Right atrium auricular region (tissue), 2 donors: ENCODE results near the gene CDH13. TPM values are rescaled to one million over a fixed set of nuclear protein-coding genes. Genes with fewer than 3 reads are reported as not detected.

Experiments
- DNase-seq: peaks from one replicate; pipeline ENCODE4 v3.0.0-alpha.2; 2019; ENCODE audit warnings: low spot score
- H3K27ac ChIP-seq, 2 donors: fragments of 200-600 bp; sonication (generic); 1 replicate in 1 of 2; 2 replicates in 1 of 2; pipeline ENCODE4 v1.5.1; 2016 to 2019
- H3K27me3 ChIP-seq, 2 donors: fragments of 200-600 bp; sonication (generic); one replicate each; pipeline versions ENCODE4 v1.5.1 to v1.6.0; 2017 to 2019
- H3K36me3 ChIP-seq: fragments of 200-600 bp; sonication (generic); one replicate; pipeline ENCODE4 v1.5.1; 2016
- H3K4me1 ChIP-seq, 2 donors: fragments of 200-600 bp; sonication (generic); one replicate each; pipeline versions ENCODE4 v1.5.1 to v1.6.0; 2017 to 2019
- H3K4me3 ChIP-seq, 2 donors: fragments of 200-600 bp; sonication (generic); 1 replicate in 1 of 2; 2 replicates in 1 of 2; pipeline ENCODE4 v1.5.1; 2017 to 2019; ENCODE audit warnings: mild to moderate bottlenecking in 1 of 2, moderate library complexity in 1 of 2
- H3K9me3 ChIP-seq, 2 donors: fragments of 200-600 bp; sonication (generic); one replicate each; pipeline ENCODE4 v1.5.1; 2019
- total RNA-seq, 2 donors: library from RNA; depleted of rRNA; stranded (reverse); fragments of >200 nt; gene quantifications; one replicate each; pipeline ENCODE4 v1.1.0, GENCODE V29; 2016
- TF ChIP-seq, protein P1 (sequence below), 2 donors: fragments of 200-600 bp; sonication (generic); IDR thresholded peaks; one replicate each; pipeline ENCODE4 v1.5.1; 2019; ENCODE audit warnings: antibody characterized with exemption in 2 of 2

CDH13 gene
- total RNA-seq, 2 donors from 2014 or later: 75.4 to 85.9 TPM

DNA sequence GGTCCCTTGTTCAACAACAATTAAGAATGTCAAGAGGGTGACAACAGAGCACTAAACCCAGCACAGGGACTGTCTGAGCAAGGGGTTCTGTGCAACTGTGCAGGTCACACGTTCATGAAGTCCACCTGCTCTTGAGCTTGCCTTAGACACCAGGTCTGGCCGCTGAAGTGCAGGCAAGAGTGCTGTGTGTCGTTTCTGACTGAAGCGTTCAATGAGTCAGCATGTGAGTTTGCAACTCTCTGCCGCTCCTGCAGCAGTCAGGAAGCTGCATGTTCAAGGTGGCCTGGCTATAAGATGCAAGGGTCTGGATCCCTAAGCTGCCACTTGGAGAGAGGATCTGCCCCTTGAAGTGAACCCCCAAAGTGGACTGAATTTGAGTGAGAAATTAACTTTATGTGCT lies 848.3 kb downstream of the CDH13 start:
- no peaks in the 10 kb centered on the region for H3K9me3 ChIP-seq
- no peak overlapping the region for H3K4me3 ChIP-seq
- DNase-seq: no peak
- no peaks in the 10 kb centered on the region for H3K27me3 ChIP-seq
- TF ChIP-seq, protein P1, sequence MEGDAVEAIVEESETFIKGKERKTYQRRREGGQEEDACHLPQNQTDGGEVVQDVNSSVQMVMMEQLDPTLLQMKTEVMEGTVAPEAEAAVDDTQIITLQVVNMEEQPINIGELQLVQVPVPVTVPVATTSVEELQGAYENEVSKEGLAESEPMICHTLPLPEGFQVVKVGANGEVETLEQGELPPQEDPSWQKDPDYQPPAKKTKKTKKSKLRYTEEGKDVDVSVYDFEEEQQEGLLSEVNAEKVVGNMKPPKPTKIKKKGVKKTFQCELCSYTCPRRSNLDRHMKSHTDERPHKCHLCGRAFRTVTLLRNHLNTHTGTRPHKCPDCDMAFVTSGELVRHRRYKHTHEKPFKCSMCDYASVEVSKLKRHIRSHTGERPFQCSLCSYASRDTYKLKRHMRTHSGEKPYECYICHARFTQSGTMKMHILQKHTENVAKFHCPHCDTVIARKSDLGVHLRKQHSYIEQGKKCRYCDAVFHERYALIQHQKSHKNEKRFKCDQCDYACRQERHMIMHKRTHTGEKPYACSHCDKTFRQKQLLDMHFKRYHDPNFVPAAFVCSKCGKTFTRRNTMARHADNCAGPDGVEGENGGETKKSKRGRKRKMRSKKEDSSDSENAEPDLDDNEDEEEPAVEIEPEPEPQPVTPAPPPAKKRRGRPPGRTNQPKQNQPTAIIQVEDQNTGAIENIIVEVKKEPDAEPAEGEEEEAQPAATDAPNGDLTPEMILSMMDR (IDR thresholded peaks at IDR 0.05): no peak
- H3K27ac ChIP-seq: no peak overlapping the region
- H3K4me1 ChIP-seq: peaks cover 0 to 3% of the 10 kb centered on the region in 2 donors
- H3K36me3 ChIP-seq: no peaks in the 10 kb centered on the region

DNA sequence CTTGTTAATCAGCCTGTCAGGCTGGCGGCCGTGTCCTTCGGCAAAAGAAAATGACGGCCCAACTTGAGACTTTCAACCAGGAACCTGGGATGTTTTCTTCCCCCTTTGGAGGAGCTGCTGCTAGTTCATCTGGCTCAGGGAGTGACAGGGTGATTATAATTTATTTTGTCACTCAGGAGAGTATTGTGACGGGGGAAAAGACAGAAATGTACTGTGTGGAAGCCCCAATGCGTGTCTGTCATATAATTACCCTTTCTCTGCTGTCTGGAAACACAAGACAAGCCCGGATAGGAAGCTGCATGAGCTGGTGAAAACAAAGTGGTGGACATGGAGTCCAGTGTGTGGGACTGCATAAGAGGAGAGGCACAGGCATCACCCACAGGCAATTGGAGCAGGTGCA lies 854.8 kb downstream of the CDH13 start:
- TF ChIP-seq, protein P1 (IDR thresholded peaks at IDR 0.05): no peak
- H3K27me3 ChIP-seq: no peaks in the 10 kb centered on the region
- no peaks in the 10 kb centered on the region for H3K9me3 ChIP-seq
- H3K4me1 ChIP-seq: no peaks in the 10 kb centered on the region
- H3K4me3 ChIP-seq: no peak overlapping the region
- H3K36me3 ChIP-seq: no peaks in the 10 kb centered on the region
- no peak for DNase-seq
- no peak overlapping the region for H3K27ac ChIP-seq

DNA sequence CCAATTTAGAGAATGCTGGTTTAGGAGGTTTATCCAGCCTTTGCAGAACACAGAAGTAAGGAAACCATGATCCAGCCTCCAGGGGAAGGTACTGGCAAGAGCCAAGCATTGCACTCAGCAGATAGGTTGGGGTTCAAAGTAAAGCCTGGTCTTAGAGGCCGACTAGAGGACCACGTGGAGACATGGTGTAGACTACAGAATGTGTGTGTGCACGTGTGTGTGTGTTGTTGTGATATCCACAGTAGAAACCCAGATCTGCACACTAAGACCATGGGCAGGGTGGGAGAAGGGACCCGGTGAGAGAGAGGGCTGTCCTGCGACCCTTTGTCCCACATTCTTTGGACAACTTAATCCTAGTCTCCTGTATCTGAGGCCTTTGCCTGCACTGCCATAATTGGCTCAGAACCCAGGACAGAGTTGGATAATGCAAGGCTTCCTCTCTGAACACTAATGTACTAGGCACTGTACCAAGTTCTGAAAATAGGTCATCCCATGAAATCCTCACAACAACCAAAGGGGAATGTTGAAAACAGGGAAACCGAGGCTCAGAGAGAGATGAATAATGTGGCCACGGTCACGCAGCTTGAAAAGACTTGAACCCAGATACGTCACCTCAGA lies 855.9 kb downstream of the CDH13 start:
- DNase-seq: no peak
- no peaks in the 10 kb centered on the region for H3K27me3 ChIP-seq
- H3K4me3 ChIP-seq: no peak overlapping the region
- no peaks in the 10 kb centered on the region for H3K36me3 ChIP-seq
- no peaks in the 10 kb centered on the region for H3K4me1 ChIP-seq
- TF ChIP-seq, protein P1 (IDR thresholded peaks at IDR 0.05): no peak
- no peak overlapping the region for H3K27ac ChIP-seq
- H3K9me3 ChIP-seq: no peaks in the 10 kb centered on the region

DNA sequence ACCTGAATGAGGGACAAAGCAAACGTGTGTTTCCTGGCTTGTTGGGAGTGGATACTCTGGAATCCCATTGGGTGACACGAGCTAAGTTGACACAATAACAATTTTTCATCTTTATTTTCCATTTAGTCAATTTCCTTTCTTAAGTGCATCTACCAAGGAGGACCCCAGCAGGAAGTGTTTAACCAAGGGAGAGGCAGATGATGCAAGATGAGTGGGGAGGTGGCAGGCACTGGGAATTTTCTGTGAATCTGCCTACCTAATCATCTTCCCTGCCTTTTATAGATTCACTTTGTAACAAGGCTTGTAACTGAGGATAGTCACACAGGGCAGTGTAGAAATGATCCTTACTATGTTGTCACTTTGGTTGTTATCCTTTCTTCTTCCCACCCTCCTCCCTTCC lies 863.3 kb downstream of the CDH13 start:
- H3K27ac ChIP-seq: no peak overlapping the region
- H3K4me3 ChIP-seq: no peak overlapping the region
- H3K27me3 ChIP-seq: no peaks in the 10 kb centered on the region
- no peak for DNase-seq
- TF ChIP-seq, protein P1 (IDR thresholded peaks at IDR 0.05): no peak
- no peaks in the 10 kb centered on the region for H3K9me3 ChIP-seq
- no peaks in the 10 kb centered on the region for H3K4me1 ChIP-seq
- no peaks in the 10 kb centered on the region for H3K36me3 ChIP-seq

DNA sequence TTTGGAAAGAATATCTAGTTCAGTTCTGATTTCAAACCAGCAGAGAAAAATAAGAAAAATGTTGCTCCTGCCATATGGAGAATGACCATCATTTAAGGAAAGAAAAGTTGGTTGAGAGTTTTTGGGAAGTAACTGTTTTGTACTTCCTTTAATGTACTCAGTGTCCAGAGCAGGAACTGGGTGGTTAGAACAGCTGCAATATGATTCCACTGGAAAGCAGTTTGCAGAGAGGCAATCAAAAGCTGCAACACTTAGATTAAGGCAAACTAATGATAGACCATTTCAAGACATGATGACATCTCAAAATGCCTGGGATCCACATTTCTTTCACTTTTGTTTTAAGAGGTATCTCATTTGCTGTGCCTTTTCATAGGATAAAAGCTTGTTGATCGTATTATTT lies 867.7 kb downstream of the CDH13 start:
- Histone ChIP-seq H3K36me3 (no peaks in the 10 kb centered on the region), H3K4me1 (no peaks in the 10 kb centered on the region), H3K4me3 (no peak overlapping the region), H3K27me3 (no peaks in the 10 kb centered on the region), H3K27ac (no peak overlapping the region), H3K9me3 (no peaks in the 10 kb centered on the region)
- TF ChIP-seq, protein P1 (IDR thresholded peaks at IDR 0.05): no peak
- no peak for DNase-seq

DNA sequence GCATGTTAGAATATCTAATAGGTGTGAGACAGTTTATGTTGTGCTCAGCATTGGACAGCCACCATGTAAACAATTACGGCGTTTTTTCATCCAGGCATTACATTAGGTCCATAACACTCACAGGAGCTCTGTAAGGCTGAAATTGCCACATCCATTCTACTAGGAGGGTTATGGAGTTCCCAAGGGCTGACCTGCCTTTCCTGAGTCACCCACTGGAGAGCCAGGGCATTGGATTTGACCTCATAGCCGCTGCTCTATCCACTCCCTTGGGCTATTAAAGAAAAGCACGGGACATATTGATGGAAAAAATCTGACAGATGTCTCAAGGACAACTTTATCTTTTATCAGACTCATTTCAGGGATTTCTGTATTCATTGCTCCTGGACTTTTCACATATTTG lies 874.7 kb downstream of the CDH13 start:
- no peaks in the 10 kb centered on the region for H3K4me1 ChIP-seq
- H3K9me3 ChIP-seq: no peaks in the 10 kb centered on the region
- DNase-seq: no peak
- TF ChIP-seq, protein P1 (IDR thresholded peaks at IDR 0.05): no peak
- H3K4me3 ChIP-seq: no peak overlapping the region
- H3K27me3 ChIP-seq: no peaks in the 10 kb centered on the region
- no peaks in the 10 kb centered on the region for H3K36me3 ChIP-seq
- H3K27ac ChIP-seq: no peak overlapping the region
